CD4-positive, alpha-beta memory T cell (primary cell): ENCODE data around the gene ZBTB46. TPM values are rescaled to one million over a fixed set of nuclear protein-coding genes. Genes with fewer than 3 reads are reported as not detected.
"Not testable (repeated sequence)": the region's sequence is repeated elsewhere in the genome, so short reads cannot be mapped to it uniquely, and the experiment has no call there.

ENCODE experiments used
- CTCF ChIA-PET: fragments of 350-600 bp; sonication (Branson Sonifier 250); formaldehyde crosslinking; loops from one replicate; lab custom pipeline; 2021; ENCODE audit warnings: inconsistent platforms; ENCODE audit not compliant: partially characterized antibody; lab: Charles Lee
- POLR2A ChIA-PET: fragments of 350-600 bp; sonication (Branson Sonifier 250); formaldehyde crosslinking; loops from one replicate; lab custom pipeline; 2021; ENCODE audit not compliant: partially characterized antibody; lab: Charles Lee
- DNase-seq, 5 donors: peaks; one replicate each; pipeline versions ENCODE4 v3.0.0 to v3.0.0-alpha.2; 2020 to 2022; ENCODE audit warnings: mixed read lengths in 1 of 5
- H3K27ac ChIP-seq: one replicate; pipeline ENCODE4 v1.7.0; 2013; ENCODE audit warnings: low read depth, low read length
- H3K27me3 ChIP-seq: 2 replicates; pipeline ENCODE4 v1.7.0; 2013; ENCODE audit warnings: mild to moderate bottlenecking, low read length, moderate library complexity; ENCODE audit not compliant: insufficient read depth
- H3K36me3 ChIP-seq: 2 replicates; pipeline ENCODE4 v1.7.0; 2013; ENCODE audit warnings: mild to moderate bottlenecking, low read length, moderate library complexity; ENCODE audit not compliant: insufficient read depth
- H3K4me1 ChIP-seq: 2 replicates; pipeline ENCODE4 v1.7.0; 2013; ENCODE audit warnings: mild to moderate bottlenecking, low read length, moderate library complexity; ENCODE audit not compliant: insufficient read depth
- H3K4me3 ChIP-seq, 2 donors: one replicate each; pipeline ENCODE4 v1.7.0; 2013; ENCODE audit warnings: low read length in 2 of 2, mild to moderate bottlenecking in 1 of 2
- H3K9me3 ChIP-seq, 2 donors: one replicate each; pipeline ENCODE4 v1.7.0; 2013; ENCODE audit warnings: low read length in 2 of 2, control low read depth in 1 of 2; ENCODE audit not compliant: control insufficient read depth in 1 of 2
- H3K27ac Mint-ChIP-seq, 7 donors: one replicate each; pipeline ENCODE4 v1.8.0; 2020 to 2021; ENCODE audit warnings: mixed read lengths in 7 of 7, mild to moderate bottlenecking in 6 of 7, inconsistent platforms in 3 of 7, moderate library complexity in 3 of 7
- H3K27me3 Mint-ChIP-seq, 2 donors: one replicate each; pipeline ENCODE4 v1.8.0; 2020 to 2021; ENCODE audit warnings: mixed read lengths in 2 of 2
- H3K36me3 Mint-ChIP-seq, 2 donors: one replicate each; pipeline ENCODE4 v1.8.0; 2020 to 2021; ENCODE audit warnings: mixed read lengths in 2 of 2, inconsistent platforms in 1 of 2, mild to moderate bottlenecking in 1 of 2
- H3K4me1 Mint-ChIP-seq, 4 donors: one replicate each; pipeline ENCODE4 v1.8.0; 2020 to 2021; ENCODE audit warnings: mixed read lengths in 4 of 4, mild to moderate bottlenecking in 1 of 4
- H3K4me3 Mint-ChIP-seq, 8 donors: one replicate each; pipeline ENCODE4 v1.8.0; 2020 to 2021; ENCODE audit warnings: mixed read lengths in 8 of 8, mild to moderate bottlenecking in 7 of 8, moderate library complexity in 6 of 8, inconsistent platforms in 3 of 8
- H3K9me3 Mint-ChIP-seq, 8 donors: one replicate each; pipeline ENCODE4 v1.8.0; 2020 to 2021; ENCODE audit warnings: mixed read lengths in 8 of 8, mild to moderate bottlenecking in 5 of 8, inconsistent platforms in 3 of 8, moderate library complexity in 1 of 8
- intact Hi-C: fragments of 100-400 bp; cut with micrococcal nuclease; formaldehyde crosslinking; loops from one replicate; pipeline ENCODE4 v1.15.1; 2023
- polyA plus RNA-seq, 2 donors: library from polyadenylated mRNA; unstranded; fragments of 300-500 nt; fragmentation: Illumina TruSeq; gene quantifications; one replicate each; pipeline ENCODE4 v1.2.3, GENCODE V29; 2021
- total RNA-seq, 2 experiments: library from RNA; stranded (reverse); gene quantifications; one replicate each; pipeline ENCODE4 v1.2.3, GENCODE V29; 2021

ZBTB46 gene
- total and polyA plus RNA-seq, 4 experiments from 2014 or later = 0.09 to 0.87 (median 0.28) TPM; not detected in 1

DNA sequence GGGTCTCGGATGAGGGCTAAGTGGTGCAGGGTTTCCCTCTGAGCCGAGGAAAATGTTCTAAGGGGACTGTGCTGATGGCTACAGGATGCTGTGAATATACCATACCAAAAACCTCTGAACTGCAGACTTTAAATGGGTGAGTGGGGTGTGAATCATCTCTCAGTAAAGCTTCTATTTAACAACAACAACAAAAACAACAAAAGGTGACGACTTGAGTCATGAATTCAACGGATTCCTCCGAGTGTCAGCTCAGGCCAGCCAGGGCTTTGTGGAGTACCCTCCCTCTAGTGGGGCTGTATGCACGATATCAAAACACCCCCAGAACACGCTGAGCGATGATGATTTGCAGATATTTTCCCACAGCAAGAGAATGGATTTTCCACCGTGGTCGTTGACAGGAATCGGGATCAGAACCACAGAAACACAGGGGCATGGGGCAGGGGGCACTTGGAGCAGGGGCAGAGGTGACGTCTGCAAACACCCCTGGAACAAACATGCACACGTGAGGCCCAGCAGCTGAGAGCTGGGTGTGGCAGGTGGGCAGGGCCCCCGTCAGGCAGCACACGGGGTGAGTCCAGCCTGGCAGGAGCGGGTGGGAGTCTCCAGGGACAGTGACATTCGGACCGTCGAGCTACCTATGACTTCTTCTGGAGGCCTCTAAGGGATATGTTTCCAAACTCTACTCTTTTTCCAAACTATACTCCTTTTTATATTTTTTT, 52.9 kb downstream of the ZBTB46 start:
- Histone ChIP-seq H3K4me1 (peaks cover 14% of the 10 kb centered on the region), H3K27ac (no peak overlapping the region), H3K27me3 (no peaks in the 10 kb centered on the region), H3K4me3 (no peak overlapping the region), H3K36me3 (no peaks in the 10 kb centered on the region), H3K9me3 (no peaks in the 10 kb centered on the region)
- Mint-ChIP-seq H3K36me3 (no peaks in the 10 kb centered on the region), H3K27ac (peak overlapping the region in 1 of 7 donors; percentile 42), H3K9me3 (no peaks in the 10 kb centered on the region), H3K4me3 (no peak overlapping the region), H3K27me3 (peaks cover 0 to 2% of the 10 kb centered on the region in 2 donors), H3K4me1 (peaks cover 12 to 16% (median 14%) of the 10 kb centered on the region in 4 donors)
- intact Hi-C loops = no loop called here
- ChIA-PET CTCF (interaction anchor here (0.9 to 1.8 kb wide), 2 partner anchors 8 to 23 kb away, joined by 3 to 5 read pairs; no protein-coding TSS in a partner anchor), POLR2A (interaction anchor here (1.2 kb wide), 1 partner anchor 87 kb away, joined by 4 read pairs; the partner anchor contains the start of gene TPD52L2)
- no peak for DNase-seq

DNA sequence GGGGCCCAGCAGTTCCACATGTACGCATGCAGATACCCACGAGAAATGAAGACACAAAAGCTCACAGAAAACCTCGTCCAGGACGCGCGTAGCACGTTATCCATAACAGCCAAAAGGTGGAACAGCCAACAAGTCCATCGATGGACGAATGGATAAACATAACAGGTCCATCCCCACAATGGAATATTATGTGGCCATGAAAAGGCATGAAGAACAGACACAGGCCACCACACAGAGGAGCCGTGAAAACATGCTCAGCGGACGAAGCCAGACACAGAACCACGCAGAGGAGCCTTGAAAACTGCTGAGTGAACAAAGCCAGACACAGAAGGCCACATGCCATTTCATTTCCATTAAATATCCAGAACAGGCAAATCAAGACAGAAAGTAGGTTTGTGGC, 53.5 kb downstream of the ZBTB46 start:
- no peak for DNase-seq
- no peaks in the 10 kb centered on the region for H3K9me3 Mint-ChIP-seq
- Histone ChIP-seq H3K27ac (no peak overlapping the region), H3K27me3 (no peaks in the 10 kb centered on the region), H3K36me3 (no peaks in the 10 kb centered on the region), H3K4me3 (no peak overlapping the region), H3K9me3 (no peaks in the 10 kb centered on the region), H3K4me1 (peaks cover 13% of the 10 kb centered on the region)
- CTCF ChIA-PET = interaction anchor here (0.9 to 1.8 kb wide), 2 partner anchors 9 to 22 kb away, joined by 3 to 5 read pairs; no protein-coding TSS in a partner anchor
- POLR2A ChIA-PET = interaction anchor here (1.2 kb wide), 1 partner anchor 87 kb away, joined by 4 read pairs; the partner anchor contains the start of gene TPD52L2
- H3K4me3 Mint-ChIP-seq = no peak overlapping the region
- peak overlapping the region in 1 of 7 donors; percentile 42 for H3K27ac Mint-ChIP-seq
- H3K4me1 Mint-ChIP-seq = peaks cover 12 to 14% (median 13%) of the 10 kb centered on the region in 4 donors
- no peaks in the 10 kb centered on the region for H3K36me3 Mint-ChIP-seq
- H3K27me3 Mint-ChIP-seq = peaks cover 0 to 2% of the 10 kb centered on the region in 2 donors
- intact Hi-C loops = no loop called here

DNA sequence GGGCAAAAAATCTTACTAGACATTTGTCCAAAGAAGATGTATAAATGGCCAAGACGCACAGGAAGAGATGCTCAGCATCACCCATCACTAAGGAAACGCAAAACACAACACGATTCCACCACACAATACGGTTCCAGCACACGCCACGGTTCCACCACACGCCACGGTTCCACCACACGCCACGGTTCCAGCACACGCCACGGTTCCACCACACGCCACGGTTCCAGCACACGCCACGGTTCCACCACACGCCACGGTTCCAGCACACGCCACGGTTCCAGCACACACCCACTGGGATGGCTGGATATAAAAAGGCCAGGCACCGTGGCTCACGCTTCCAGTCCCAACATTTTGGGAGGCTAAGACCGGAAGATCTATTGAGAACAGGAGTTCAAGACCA, 54.2 kb downstream of the ZBTB46 start:
- H3K27me3 Mint-ChIP-seq, DNase-seq, H3K9me3 Mint-ChIP-seq, H3K27me3 ChIP-seq, H3K36me3 Mint-ChIP-seq, intact Hi-C loops, H3K4me1 Mint-ChIP-seq, H3K9me3 ChIP-seq, H3K4me1 ChIP-seq, H3K27ac ChIP-seq, POLR2A ChIA-PET, H3K4me3 Mint-ChIP-seq, H3K4me3 ChIP-seq, H3K36me3 ChIP-seq: not testable (repeated sequence)
- H3K27ac Mint-ChIP-seq = peak overlapping the region in 1 of 7 donors; percentile 65
- CTCF ChIA-PET = interaction anchor here (1.8 kb wide), 1 partner anchor 10 kb away, joined by 5 read pairs; no protein-coding TSS in a partner anchor

DNA sequence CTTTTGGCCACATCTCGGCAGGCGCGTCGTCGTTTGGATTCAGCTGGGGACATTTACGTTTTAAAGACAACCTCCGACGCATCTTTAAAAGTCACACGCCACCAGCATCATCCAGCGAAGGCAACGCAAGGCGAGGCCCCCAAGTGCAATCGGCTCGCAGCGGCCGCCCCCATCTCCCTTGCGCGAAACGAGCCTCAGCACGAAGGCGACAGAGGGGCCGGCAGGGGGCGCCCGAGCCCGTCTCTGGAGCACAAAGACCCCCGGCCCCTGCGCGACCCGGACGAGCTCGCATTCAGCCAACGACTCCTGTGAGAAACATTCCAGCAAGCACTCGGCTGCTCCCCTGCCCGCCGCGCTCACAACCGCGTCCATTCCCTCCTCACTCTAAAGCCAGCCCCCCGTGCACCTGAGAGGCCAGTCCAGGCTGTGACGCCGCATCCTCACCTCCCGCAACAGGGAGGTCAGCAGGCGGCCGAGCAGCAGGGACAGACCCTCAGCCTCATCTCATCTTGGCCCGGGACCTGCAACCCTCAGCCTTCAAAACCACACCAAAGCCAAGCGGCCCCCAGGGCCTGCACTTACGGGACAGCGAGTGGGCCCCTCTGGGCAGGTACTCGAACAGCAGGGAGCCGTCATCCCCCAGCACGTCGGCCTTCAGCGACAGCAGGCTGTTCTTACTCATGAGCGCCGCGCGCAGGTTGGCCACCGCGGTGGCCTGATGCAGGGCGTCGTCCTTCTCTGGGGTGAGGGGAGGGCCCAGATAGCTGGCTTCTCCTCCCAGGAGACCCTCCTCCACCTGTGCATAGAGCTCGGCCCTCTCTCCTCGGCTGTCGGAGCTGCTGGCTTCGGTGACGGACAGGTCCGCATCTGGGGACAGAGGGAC, 55.7 kb downstream of the ZBTB46 start:
- Histone ChIP-seq H3K9me3 (no peaks in the 10 kb centered on the region), H3K27ac (no peak overlapping the region), H3K27me3 (no peaks in the 10 kb centered on the region), H3K4me3 (no peak overlapping the region), H3K4me1 (no peaks in the 10 kb centered on the region), H3K36me3 (no peaks in the 10 kb centered on the region)
- Mint-ChIP-seq H3K4me3 (peak overlapping the region in 4 of 8 donors; percentile 6 to 54 (median 36)), H3K27me3 (peaks cover 0 to 2% of the 10 kb centered on the region in 2 donors), H3K4me1 (peaks cover 0 to 4% (median under 1%) of the 10 kb centered on the region in 4 donors), H3K9me3 (no peaks in the 10 kb centered on the region), H3K27ac (no peak overlapping the region), H3K36me3 (no peaks in the 10 kb centered on the region)
- ChIA-PET POLR2A (interaction anchor here (2.0 kb wide), 1 partner anchor 39 kb away, joined by 5 read pairs; the partner anchor contains the start of gene LIME1), CTCF (interaction anchor here (0.7 to 2.6 kb wide), 5 partner anchors 9 to 199 kb away, joined by 3 to 8 read pairs (median 4); partner anchors contain the start of genes ARFRP1, LIME1 and ZGPAT)
- DNase-seq = peak in 1 of 5 donors; percentile 20
- intact Hi-C loops = no loop called here

DNA sequence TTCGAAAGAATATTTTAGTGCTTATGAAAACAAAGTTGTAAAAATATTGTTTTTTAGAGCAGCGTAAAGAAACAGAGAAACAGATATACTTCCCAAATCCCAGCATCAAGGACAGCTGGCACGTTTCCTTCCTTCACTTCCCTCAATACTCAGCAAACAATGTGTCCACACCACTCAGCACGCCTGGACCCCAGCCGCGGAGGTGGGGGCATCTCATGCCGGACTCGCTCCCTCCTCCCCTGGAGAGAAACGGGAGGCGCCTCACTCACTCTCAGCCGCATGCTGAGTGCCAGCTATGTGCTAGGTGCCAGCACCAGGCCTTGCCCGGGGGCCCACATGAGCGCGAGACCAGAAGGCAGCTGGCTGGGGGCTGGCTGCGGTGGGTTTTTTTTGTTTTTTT, 56.8 kb downstream of the ZBTB46 start:
- Histone ChIP-seq H3K27ac (no peak overlapping the region), H3K27me3 (no peaks in the 10 kb centered on the region), H3K9me3 (no peaks in the 10 kb centered on the region), H3K4me1 (no peaks in the 10 kb centered on the region), H3K36me3 (no peaks in the 10 kb centered on the region), H3K4me3 (no peak overlapping the region)
- Mint-ChIP-seq H3K36me3 (no peaks in the 10 kb centered on the region), H3K9me3 (no peaks in the 10 kb centered on the region), H3K4me1 (peaks cover 0 to 4% (median under 1%) of the 10 kb centered on the region in 4 donors), H3K4me3 (no peak overlapping the region), H3K27me3 (peaks cover 0 to 2% of the 10 kb centered on the region in 2 donors), H3K27ac (no peak overlapping the region)
- DNase-seq = no peak
- CTCF ChIA-PET = interaction anchor here (0.9 to 2.6 kb wide), 3 partner anchors 10 to 66 kb away, joined by 3 to 8 read pairs (median 3); partner anchors contain the start of genes ARFRP1 and ZGPAT
- POLR2A ChIA-PET = interaction anchor here (2.0 kb wide), 1 partner anchor 38 kb away, joined by 5 read pairs; the partner anchor contains the start of gene LIME1
- intact Hi-C loops = no loop called here

DNA sequence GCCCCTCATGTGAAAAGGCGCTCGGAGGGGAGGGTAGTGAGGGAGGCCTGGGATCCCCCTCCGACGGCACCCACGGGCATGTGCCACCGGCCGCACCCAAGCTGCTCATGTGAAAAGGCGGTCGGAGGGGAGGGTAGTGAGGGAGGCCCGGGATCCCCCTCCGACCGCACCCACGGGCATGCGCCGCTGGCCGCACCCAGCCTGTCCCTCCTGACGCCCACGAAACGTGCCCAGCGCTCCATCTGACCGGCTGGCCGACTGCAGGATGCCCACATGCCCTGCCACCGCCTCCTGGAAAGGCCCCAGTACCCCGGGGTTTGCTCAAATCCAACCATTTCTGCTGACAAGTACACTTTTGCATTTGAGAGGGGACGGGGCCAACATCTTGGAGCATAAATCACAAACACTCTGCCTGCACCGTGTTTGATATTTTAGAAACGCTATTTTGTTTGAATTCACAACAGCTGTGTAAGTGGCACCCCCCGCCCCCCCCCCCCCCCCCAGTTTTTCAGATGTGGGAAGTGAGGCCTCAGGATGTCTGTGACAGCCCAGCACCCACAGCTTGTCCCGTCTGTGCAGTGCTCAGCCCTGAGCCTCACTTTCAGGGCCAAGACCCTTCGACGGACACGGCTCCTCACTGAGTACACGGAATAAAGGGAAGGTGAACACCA, 57.4 kb downstream of the ZBTB46 start:
- H3K4me3 ChIP-seq = no peak overlapping the region
- CTCF ChIA-PET = interaction anchor here (1.9 to 2.6 kb wide), 2 partner anchors 12 kb away, joined by 4 to 8 read pairs; no protein-coding TSS in a partner anchor
- H3K4me1 Mint-ChIP-seq = peaks cover 0 to 4% (median under 1%) of the 10 kb centered on the region in 4 donors
- H3K27me3 ChIP-seq = no peaks in the 10 kb centered on the region
- no peak overlapping the region for H3K4me3 Mint-ChIP-seq
- H3K27me3 Mint-ChIP-seq = peaks cover 0 to 2% of the 10 kb centered on the region in 2 donors
- no peaks in the 10 kb centered on the region for H3K36me3 ChIP-seq
- intact Hi-C loops = no loop called here
- no peaks in the 10 kb centered on the region for H3K36me3 Mint-ChIP-seq
- H3K4me1 ChIP-seq = no peaks in the 10 kb centered on the region
- H3K27ac ChIP-seq = no peak overlapping the region
- DNase-seq = no peak
- no peaks in the 10 kb centered on the region for H3K9me3 Mint-ChIP-seq
- POLR2A ChIA-PET = interaction anchor here (2.0 kb wide), 1 partner anchor 37 kb away, joined by 5 read pairs; the partner anchor contains the start of gene LIME1
- no peak overlapping the region for H3K27ac Mint-ChIP-seq
- H3K9me3 ChIP-seq = no peaks in the 10 kb centered on the region
